Endothelial cell of umbilical vein (primary cell): Measurements from ENCODE around the gene ESYT2. TPM values are rescaled to one million over a fixed set of nuclear protein-coding genes. Genes with fewer than 3 reads are reported as not detected.

Experiments used
- BruUV-seq: library from RNA; stranded (reverse); fragments of 400-500 nt; replicated peaks from 2 replicates; lab custom pipeline; 2021; lab: Mats Ljungman, UMichigan
- CTCF ChIA-PET: fragments of 300-600, 350-600 bp; sonication (Branson Sonifier 250); formaldehyde crosslinking; loops from one replicate; lab custom pipeline; 2021; ENCODE audit warnings: antibody characterized with exemption, inconsistent platforms; lab: Charles Lee
- POLR2A ChIA-PET: fragments of 300-600, 350-600 bp; sonication (Branson Sonifier 250); formaldehyde crosslinking; loops from one replicate; lab custom pipeline; 2021; ENCODE audit warnings: antibody characterized with exemption, inconsistent platforms; lab: Charles Lee
- DNase-seq: peaks from one replicate; pipeline ENCODE4 v3.0.0-alpha.2; 2011; ENCODE audit warnings: low read depth, low spot score
- FAIRE-seq: peaks from 2 replicates; lab custom pipeline; 2011; peaks lifted over from hg19 to GRCh38; lab: Jason Lieb, UNC
- H2AFZ ChIP-seq: 2 replicates; pipeline ENCODE4 v1.6.0; 2012; ENCODE audit warnings: low read depth, low read length, control low read depth, inconsistent platforms
- H3K27ac ChIP-seq: 2 replicates; pipeline ENCODE4 v1.5.1; 2011; ENCODE audit warnings: low read depth, mild to moderate bottlenecking, control low read depth, low read length, moderate library complexity; ENCODE audit not compliant: insufficient read depth
- H3K27me3 ChIP-seq, 2 experiments: 2 replicates each; pipeline versions ENCODE4 v1.6.0 to v1.6.1; 2011; ENCODE audit warnings: low read length in 2 of 2, mixed read lengths in 1 of 2; ENCODE audit not compliant: control insufficient read depth in 2 of 2, insufficient read depth in 2 of 2
- H3K36me3 ChIP-seq, 2 experiments: 2 replicates in 1 of 2; 3 replicates in 1 of 2; pipeline ENCODE4 v1.5.1; 2011; ENCODE audit warnings: low read length in 2 of 2, mild to moderate bottlenecking in 1 of 2, moderate library complexity in 1 of 2; ENCODE audit not compliant: control insufficient read depth in 2 of 2, insufficient read depth in 2 of 2; ENCODE audit errors: extremely low read depth in 1 of 2
- H3K4me1 ChIP-seq: 3 replicates; pipeline ENCODE4 v1.5.1; 2011; ENCODE audit warnings: mild to moderate bottlenecking, low read length; ENCODE audit not compliant: control insufficient read depth, insufficient read depth; ENCODE audit errors: extremely low read depth
- H3K4me2 ChIP-seq: 2 replicates; pipeline ENCODE4 v1.6.1; 2011; ENCODE audit warnings: low read length, control low read depth, mixed read lengths; ENCODE audit not compliant: insufficient read depth
- H3K4me3 ChIP-seq, 3 experiments: fragments of 200-600 bp in 1 of 3; sonication (generic), shearing (Covaris generic) in 1 of 3; replicated peaks in 1 of 3; 2 replicates each; pipeline ENCODE4 v1.5.1; 2011 to 2016; ENCODE audit warnings: control low read depth in 3 of 3, low read length in 3 of 3, mild to moderate bottlenecking in 2 of 3, inconsistent platforms in 1 of 3, low read depth in 1 of 3, moderate library complexity in 1 of 3; ENCODE audit not compliant: insufficient read depth in 1 of 3
- H3K79me2 ChIP-seq: 2 replicates; pipeline ENCODE4 v1.6.0; 2012; ENCODE audit warnings: low read length, inconsistent platforms; ENCODE audit not compliant: control insufficient read depth, insufficient read depth
- H3K9ac ChIP-seq: replicated peaks from 2 replicates; pipeline ENCODE3; 2011; ENCODE audit warnings: low read length, control low read depth; ENCODE audit not compliant: insufficient read depth; ENCODE audit errors: extremely low read depth
- H3K9me1 ChIP-seq: replicated peaks from 3 replicates; pipeline ENCODE4 v1.6.0; 2011; ENCODE audit warnings: mild to moderate bottlenecking, low read length; ENCODE audit not compliant: control insufficient read depth, insufficient read depth; ENCODE audit errors: extremely low read depth
- H3K9me3 ChIP-seq: replicated peaks from 2 replicates; pipeline ENCODE4 v1.5.1; 2012; ENCODE audit warnings: low read length, inconsistent platforms; ENCODE audit not compliant: control insufficient read depth, insufficient read depth
- H4K20me1 ChIP-seq: replicated peaks from 2 replicates; pipeline ENCODE3; 2011; ENCODE audit warnings: mild to moderate bottlenecking, low read length; ENCODE audit not compliant: control insufficient read depth, insufficient read depth; ENCODE audit errors: extremely low read depth
- EZH2 ChIP-seq: IDR thresholded peaks from 2 replicates; pipeline ENCODE4 v1.6.1; 2012; ENCODE audit warnings: borderline replicate concordance, low read depth, mild to moderate bottlenecking, moderate library complexity, low read length, inconsistent platforms; ENCODE audit not compliant: severe bottlenecking
- FOS ChIP-seq: IDR thresholded peaks from 2 replicates; pipeline ENCODE4 v1.6.1; 2011; ENCODE audit warnings: mild to moderate bottlenecking, low read length, moderate library complexity, borderline replicate concordance; ENCODE audit not compliant: insufficient read depth
- GATA2 ChIP-seq: IDR thresholded peaks from 2 replicates; pipeline ENCODE4 v1.7.0; 2011; ENCODE audit warnings: low read depth, mild to moderate bottlenecking, moderate library complexity, mixed read lengths, low read length; ENCODE audit not compliant: insufficient read length, insufficient read depth
- JUN ChIP-seq: IDR thresholded peaks from 2 replicates; pipeline ENCODE4 v1.6.1; 2011; ENCODE audit warnings: borderline replicate concordance, low read depth; ENCODE audit not compliant: insufficient read length, insufficient read depth
- MYC ChIP-seq: IDR thresholded peaks from one replicate; pipeline ENCODE4 v1.6.1; 2011; ENCODE audit warnings: mild to moderate bottlenecking, low read depth, low read length
- POLR2AphosphoS5 ChIP-seq: IDR thresholded peaks from 2 replicates; pipeline ENCODE4 v1.6.1; 2012; ENCODE audit warnings: low read depth, mild to moderate bottlenecking, control low read depth, low read length, moderate library complexity; ENCODE audit not compliant: insufficient read depth
- dilution Hi-C: fragments of 300-500 bp; cut with MboI; formaldehyde crosslinking; loops from one replicate; pipeline ENCODE4 v1.15.0; 2019; ENCODE audit warnings: low sequenced_read_pairs; ENCODE audit not compliant: extremely low pct_ligation_motif_present
- intact Hi-C: fragments of 100-400 bp; cut with micrococcal nuclease; formaldehyde crosslinking; loops from one replicate; pipeline ENCODE4 v1.10.0; 2022
- polyA plus RNA-seq, 4 experiments: library from polyadenylated mRNA; depleted of rRNA in 3 of 4; stranded (reverse) in 3 of 4; unstranded in 1 of 4; fragments of >200 nt; gene quantifications; 2 replicates each; pipeline versions ENCODE4 v1.2.1 to v1.2.3, GENCODE V29; 2011 to 2012; ENCODE audit warnings: missing spikeins in 1 of 4
- total RNA-seq: library from RNA; stranded (reverse); gene quantifications from 2 replicates; pipeline ENCODE4 v1.2.3, GENCODE V29; 2021
- TF ChIP-seq, protein P1 (sequence below): IDR thresholded peaks from 2 replicates; pipeline ENCODE4 v1.6.1; 2011; ENCODE audit not compliant: insufficient read depth, insufficient read length
- TF ChIP-seq, protein P2 (sequence below), 2 donors: IDR thresholded peaks; 1 replicate in 1 of 2; 2 replicates in 1 of 2; pipeline ENCODE4 v1.5.1; 2011; ENCODE audit warnings: low read length in 2 of 2, mild to moderate bottlenecking in 2 of 2, moderate library complexity in 2 of 2, control low read depth in 1 of 2, inconsistent platforms in 1 of 2, low read depth in 1 of 2; ENCODE audit not compliant: insufficient read depth in 1 of 2; ENCODE audit errors: extremely low read depth in 1 of 2

ESYT2 gene
- total and polyA plus RNA-seq, 2 donors (not counting 3 experiments of a cell fraction or from before 2014, with no cell fraction given) = 18.8 to 46.6 TPM

GRCh38 chr7:158849442-158849767 lies 20.1 kb upstream of the ESYT2 start:
- Histone ChIP-seq H3K79me2 (no peaks in the 10 kb centered on the region), H2AFZ (no peak overlapping the region), H3K4me2 (no peak overlapping the region), H3K4me3 (no peak overlapping the region), H3K4me1 (no peaks in the 10 kb centered on the region), H3K27me3 (no peaks in the 10 kb centered on the region), H4K20me1 (no peaks in the 10 kb centered on the region), H3K9me1 (no peaks in the 10 kb centered on the region), H3K27ac (no peak overlapping the region), H3K9ac (no peak overlapping the region), H3K9me3 (no peaks in the 10 kb centered on the region), H3K36me3 (no peaks in the 10 kb centered on the region)
- ChIA-PET POLR2A (no interaction called here), CTCF (no interaction called here)
- intact Hi-C loops (no loop called here), dilution Hi-C loops (no loop called here)
- no peak for FAIRE-seq
- DNase-seq = no peak
- BruUV-seq = no TSS peak
- TF ChIP-seq POLR2AphosphoS5 (no peak), FOS (no peak), GATA2 (no peak), JUN (no peak), MYC (no peak), EZH2 (no peak)
- TF ChIP-seq, protein P1, sequence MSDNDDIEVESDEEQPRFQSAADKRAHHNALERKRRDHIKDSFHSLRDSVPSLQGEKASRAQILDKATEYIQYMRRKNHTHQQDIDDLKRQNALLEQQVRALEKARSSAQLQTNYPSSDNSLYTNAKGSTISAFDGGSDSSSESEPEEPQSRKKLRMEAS = no peak
- TF ChIP-seq, protein P2, sequence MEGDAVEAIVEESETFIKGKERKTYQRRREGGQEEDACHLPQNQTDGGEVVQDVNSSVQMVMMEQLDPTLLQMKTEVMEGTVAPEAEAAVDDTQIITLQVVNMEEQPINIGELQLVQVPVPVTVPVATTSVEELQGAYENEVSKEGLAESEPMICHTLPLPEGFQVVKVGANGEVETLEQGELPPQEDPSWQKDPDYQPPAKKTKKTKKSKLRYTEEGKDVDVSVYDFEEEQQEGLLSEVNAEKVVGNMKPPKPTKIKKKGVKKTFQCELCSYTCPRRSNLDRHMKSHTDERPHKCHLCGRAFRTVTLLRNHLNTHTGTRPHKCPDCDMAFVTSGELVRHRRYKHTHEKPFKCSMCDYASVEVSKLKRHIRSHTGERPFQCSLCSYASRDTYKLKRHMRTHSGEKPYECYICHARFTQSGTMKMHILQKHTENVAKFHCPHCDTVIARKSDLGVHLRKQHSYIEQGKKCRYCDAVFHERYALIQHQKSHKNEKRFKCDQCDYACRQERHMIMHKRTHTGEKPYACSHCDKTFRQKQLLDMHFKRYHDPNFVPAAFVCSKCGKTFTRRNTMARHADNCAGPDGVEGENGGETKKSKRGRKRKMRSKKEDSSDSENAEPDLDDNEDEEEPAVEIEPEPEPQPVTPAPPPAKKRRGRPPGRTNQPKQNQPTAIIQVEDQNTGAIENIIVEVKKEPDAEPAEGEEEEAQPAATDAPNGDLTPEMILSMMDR (IDR thresholded peaks at IDR 0.05; ENCODE audit: extremely low read depth in 1 of 2, insufficient read depth in 1 of 2, low read depth in 1 of 2, low read length in 2 of 2) = no peak
